ENCODE results near the gene OR4K17.

The OR4K17 gene

DNA sequence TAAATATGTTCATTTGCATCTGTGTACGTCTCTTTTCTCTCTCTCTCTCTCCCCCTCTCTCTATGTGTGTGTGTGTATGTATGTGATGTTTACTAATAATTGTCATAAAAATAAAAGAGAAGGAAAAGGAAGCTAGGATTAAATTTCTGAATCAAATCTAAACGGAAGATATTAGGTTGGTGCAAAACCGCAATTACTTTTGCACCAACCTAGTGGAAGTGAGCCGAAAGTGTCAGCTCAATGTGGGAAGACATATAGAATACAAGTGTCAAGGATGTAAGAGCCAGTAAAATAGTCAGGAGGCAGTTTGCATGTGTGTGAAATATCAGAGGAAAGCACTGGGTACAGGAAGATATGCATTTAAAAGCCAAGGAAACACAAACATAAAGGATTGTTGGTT is 18.5 kb upstream of the OR4K17 start:
- Histone ChIP-seq H3K27ac (ENCODE audit: extremely low read depth, low read depth, low read length) (no peak overlapping the region), H3K4me1 (ENCODE audit: control insufficient read depth, insufficient read depth, low read length) (no peaks in the 10 kb centered on the region), H3K9me3 (ENCODE audit: control insufficient read depth, insufficient read depth, low read depth, low read length) (no peaks in the 10 kb centered on the region), H3K4me3 (ENCODE audit: low read depth, low read length) (no peak overlapping the region), H3K36me3 (ENCODE audit: control insufficient read depth in 2 of 2, insufficient read depth in 1 of 2, low read length in 2 of 2) (no peaks in the 10 kb centered on the region)
- CTCF ChIA-PET, result no interaction called here
- POLR2A ChIA-PET, result no interaction called here
- TF ChIP-seq ZNF558 (tag by site-specific recombination; IDR thresholded peaks at IDR 0.05) (no peak), RBAK (tag by site-specific recombination; IDR thresholded peaks at IDR 0.05) (no peak), SP3 (tag by site-specific recombination; IDR thresholded peaks at IDR 0.05) (no peak), ZFP41 (tag by site-specific recombination; IDR thresholded peaks at IDR 0.05; ENCODE audit: borderline replicate concordance) (no peak), ZNF133 (tag by site-specific recombination; IDR thresholded peaks at IDR 0.05) (no peak), TCF7L2 (IDR thresholded peaks at IDR 0.05; ENCODE audit: borderline replicate concordance, low read depth, low read length) (no peak), ZNF837 (tag by site-specific recombination; IDR thresholded peaks at IDR 0.05) (no peak), PRDM6 (tag by site-specific recombination; IDR thresholded peaks at IDR 0.05) (no peak), KLF8 (tag by site-specific recombination; IDR thresholded peaks at IDR 0.05) (no peak), ZNF513 (tag by site-specific recombination; IDR thresholded peaks at IDR 0.05) (no peak)
- TF ChIP-seq, protein P1, sequence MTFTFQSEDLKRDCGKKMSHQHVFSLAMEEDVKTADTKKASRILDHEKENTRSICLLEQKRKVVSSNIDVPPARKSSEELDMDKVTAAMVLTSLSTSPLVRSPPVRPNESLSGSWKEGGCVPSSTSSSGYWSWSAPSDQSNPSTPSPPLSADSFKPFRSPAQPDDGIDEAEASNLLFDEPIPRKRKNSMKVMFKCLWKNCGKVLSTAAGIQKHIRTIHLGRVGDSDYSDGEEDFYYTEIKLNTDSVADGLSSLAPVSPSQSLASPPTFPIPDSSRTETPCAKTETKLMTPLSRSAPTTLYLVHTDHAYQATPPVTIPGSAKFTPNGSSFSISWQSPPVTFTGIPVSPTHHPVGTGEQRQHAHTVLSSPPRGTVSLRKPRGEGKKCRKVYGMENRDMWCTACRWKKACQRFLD (tag by site-specific recombination; IDR thresholded peaks at IDR 0.05), result no peak

- ChIA-PET POLR2A (no interaction called here), CTCF (no interaction called here)
- no peaks in the 10 kb centered on the region for H3K36me3 ChIP-seq (ENCODE audit: control insufficient read depth in 2 of 2, insufficient read depth in 1 of 2, low read length in 2 of 2)
- no peaks in the 10 kb centered on the region for H3K4me1 ChIP-seq (ENCODE audit: control insufficient read depth, insufficient read depth, low read length)
- no peak overlapping the region for H3K27ac ChIP-seq (ENCODE audit: extremely low read depth, low read depth, low read length)
- no peaks in the 10 kb centered on the region for H3K9me3 ChIP-seq (ENCODE audit: control insufficient read depth, insufficient read depth, low read depth, low read length)
- H3K4me3 ChIP-seq (ENCODE audit: low read depth, low read length), result no peak overlapping the region
- TF ChIP-seq ZFHX2 (tag by site-specific recombination; conservative IDR thresholded peaks at IDR 0.05), result no peak
- no peak for TF ChIP-seq ZNF302 (tag by site-specific recombination; IDR thresholded peaks at IDR 0.05; ENCODE audit: low read depth)
- TF ChIP-seq, protein P2, sequence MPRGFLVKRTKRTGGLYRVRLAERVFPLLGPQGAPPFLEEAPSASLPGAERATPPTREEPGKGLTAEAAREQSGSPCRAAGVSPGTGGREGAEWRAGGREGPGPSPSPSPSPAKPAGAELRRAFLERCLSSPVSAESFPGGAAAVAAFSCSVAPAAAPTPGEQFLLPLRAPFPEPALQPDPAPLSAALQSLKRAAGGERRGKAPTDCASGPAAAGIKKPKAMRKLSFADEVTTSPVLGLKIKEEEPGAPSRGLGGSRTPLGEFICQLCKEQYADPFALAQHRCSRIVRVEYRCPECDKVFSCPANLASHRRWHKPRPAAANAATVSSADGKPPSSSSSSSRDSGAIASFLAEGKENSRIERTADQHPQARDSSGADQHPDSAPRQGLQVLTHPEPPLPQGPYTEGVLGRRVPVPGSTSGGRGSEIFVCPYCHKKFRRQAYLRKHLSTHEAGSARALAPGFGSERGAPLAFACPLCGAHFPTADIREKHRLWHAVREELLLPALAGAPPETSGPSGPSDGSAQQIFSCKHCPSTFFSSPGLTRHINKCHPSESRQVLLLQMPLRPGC (tag by site-specific recombination; IDR thresholded peaks at IDR 0.05), result no peak
- TF ChIP-seq ZBTB17 (tag by site-specific recombination; IDR thresholded peaks at IDR 0.05), result no peak
- TF ChIP-seq PRDM2 (tag by site-specific recombination; IDR thresholded peaks at IDR 0.05; ENCODE audit: borderline replicate concordance), result no peak
- TF ChIP-seq, protein P3, sequence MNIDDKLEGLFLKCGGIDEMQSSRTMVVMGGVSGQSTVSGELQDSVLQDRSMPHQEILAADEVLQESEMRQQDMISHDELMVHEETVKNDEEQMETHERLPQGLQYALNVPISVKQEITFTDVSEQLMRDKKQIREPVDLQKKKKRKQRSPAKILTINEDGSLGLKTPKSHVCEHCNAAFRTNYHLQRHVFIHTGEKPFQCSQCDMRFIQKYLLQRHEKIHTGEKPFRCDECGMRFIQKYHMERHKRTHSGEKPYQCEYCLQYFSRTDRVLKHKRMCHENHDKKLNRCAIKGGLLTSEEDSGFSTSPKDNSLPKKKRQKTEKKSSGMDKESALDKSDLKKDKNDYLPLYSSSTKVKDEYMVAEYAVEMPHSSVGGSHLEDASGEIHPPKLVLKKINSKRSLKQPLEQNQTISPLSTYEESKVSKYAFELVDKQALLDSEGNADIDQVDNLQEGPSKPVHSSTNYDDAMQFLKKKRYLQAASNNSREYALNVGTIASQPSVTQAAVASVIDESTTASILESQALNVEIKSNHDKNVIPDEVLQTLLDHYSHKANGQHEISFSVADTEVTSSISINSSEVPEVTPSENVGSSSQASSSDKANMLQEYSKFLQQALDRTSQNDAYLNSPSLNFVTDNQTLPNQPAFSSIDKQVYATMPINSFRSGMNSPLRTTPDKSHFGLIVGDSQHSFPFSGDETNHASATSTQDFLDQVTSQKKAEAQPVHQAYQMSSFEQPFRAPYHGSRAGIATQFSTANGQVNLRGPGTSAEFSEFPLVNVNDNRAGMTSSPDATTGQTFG (tag by site-specific recombination; IDR thresholded peaks at IDR 0.05; ENCODE audit: borderline replicate concordance), result no peak
- no peak for TF ChIP-seq ZNF776 (tag by site-specific recombination; IDR thresholded peaks at IDR 0.05; ENCODE audit: borderline replicate concordance)
- TF ChIP-seq ZFP41 (tag by site-specific recombination; IDR thresholded peaks at IDR 0.05; ENCODE audit: borderline replicate concordance), result no peak
Observed at GRCh38 chr14:20093442-20093841, 17.1 kb upstream of the OR4K17 start.

All from HEK293 (cell line).